Mucosa of rectum (tissue), 2 donors: ENCODE data around the gene ERVH48-1.
"Not testable (repeated sequence)": the region's sequence is repeated elsewhere in the genome, so short reads cannot be mapped to it uniquely, and the experiment has no call there.

Experiments
- H3K27ac ChIP-seq, 2 donors: one replicate each; pipeline ENCODE4 v1.7.0; 2013; ENCODE audit warnings: inconsistent platforms in 2 of 2, low read depth in 2 of 2, low read length in 2 of 2
- H3K27me3 ChIP-seq, 2 donors: one replicate each; pipeline ENCODE4 v1.7.0; 2013; ENCODE audit warnings: low read length in 2 of 2; ENCODE audit not compliant: control insufficient read depth in 2 of 2, insufficient read depth in 2 of 2
- H3K36me3 ChIP-seq, 2 donors: one replicate each; pipeline ENCODE4 v1.7.0; 2013; ENCODE audit warnings: low read length in 2 of 2; ENCODE audit not compliant: control insufficient read depth in 2 of 2, insufficient read depth in 2 of 2
- H3K4me1 ChIP-seq, 2 donors: one replicate each; pipeline ENCODE4 v1.7.0; 2013; ENCODE audit warnings: low read length in 2 of 2, mild to moderate bottlenecking in 1 of 2; ENCODE audit not compliant: control insufficient read depth in 2 of 2, insufficient read depth in 2 of 2
- H3K4me3 ChIP-seq, 2 donors: one replicate each; pipeline ENCODE4 v1.7.0; 2013; ENCODE audit warnings: low read length in 2 of 2
- H3K9ac ChIP-seq, 2 donors: one replicate each; pipeline ENCODE4 v1.7.0; 2013; ENCODE audit warnings: low read length in 2 of 2, low read depth in 1 of 2, mild to moderate bottlenecking in 1 of 2
- H3K9me3 ChIP-seq, 2 donors: one replicate each; pipeline ENCODE4 v1.7.0; 2013; ENCODE audit warnings: low read length in 2 of 2; ENCODE audit not compliant: control insufficient read depth in 2 of 2
- donor health status: healthy.
- donor health status: Normal muscosa, but diverticular disease.

Gene ERVH48-1

DNA sequence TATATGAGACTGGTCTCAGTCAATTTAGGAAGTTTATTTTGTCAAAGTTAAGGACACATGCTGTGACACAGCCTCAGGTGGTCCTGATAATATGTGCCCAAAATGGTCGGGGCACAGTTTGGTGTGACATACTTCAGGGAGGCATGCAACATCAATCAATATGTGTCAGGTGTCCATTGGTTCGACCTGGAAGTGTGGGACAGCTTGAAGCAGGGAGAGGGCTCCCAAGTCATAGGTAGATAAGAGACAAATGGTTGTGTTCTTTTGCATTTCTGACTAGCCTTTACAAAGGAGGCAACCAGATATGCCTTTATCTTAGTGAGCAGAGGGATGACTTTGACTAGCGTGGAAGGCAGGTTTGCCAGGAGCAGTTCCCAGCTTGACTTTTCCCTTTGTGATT lies 4.5 kb upstream of the ERVH48-1 start:
- H3K9ac ChIP-seq, result no peak overlapping the region

DNA sequence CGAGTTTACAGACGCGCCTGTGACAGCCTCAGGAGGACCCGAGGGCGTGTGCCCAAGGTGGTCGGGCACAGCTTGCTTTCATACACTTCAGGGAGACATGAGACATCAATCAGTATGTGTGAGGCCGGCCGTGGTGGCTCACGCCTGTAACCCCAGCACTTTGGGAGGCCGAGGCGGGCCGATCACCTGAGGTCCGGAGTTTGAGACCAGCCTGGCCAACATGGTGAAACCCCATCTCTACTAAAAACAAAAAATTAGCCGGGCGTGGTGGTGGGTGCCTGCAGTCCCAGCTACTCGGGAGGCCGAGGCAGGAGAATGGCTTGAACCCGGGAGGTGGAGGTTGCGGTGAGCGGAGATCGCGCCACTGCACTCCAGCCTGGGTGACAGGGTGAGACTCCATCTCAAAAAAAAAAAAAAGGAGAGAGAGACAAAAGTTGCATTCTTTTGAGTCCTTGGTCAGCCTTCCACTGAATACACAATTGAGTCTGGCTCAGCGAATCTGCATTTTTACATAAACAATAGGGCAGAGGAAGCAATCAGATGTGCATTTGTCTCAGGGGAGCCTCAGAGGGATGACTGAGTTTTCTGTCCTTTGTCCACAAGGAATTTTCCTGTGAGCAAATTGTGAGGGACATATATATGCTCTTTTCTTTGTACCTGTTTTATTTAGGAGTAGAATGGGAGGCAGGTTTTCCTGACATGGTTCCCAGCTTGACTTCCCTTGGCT lies 2.2 kb upstream of the ERVH48-1 start:
- not testable (repeated sequence) for H3K9me3 ChIP-seq, H3K27me3 ChIP-seq, H3K9ac ChIP-seq, H3K4me3 ChIP-seq, H3K36me3 ChIP-seq, H3K4me1 ChIP-seq, H3K27ac ChIP-seq

More for the DNA sequence above, 4.5 kb upstream of the ERVH48-1 start:
- Histone ChIP-seq H3K9me3 (no peaks in the 10 kb centered on the region), H3K4me3 (no peak overlapping the region), H3K27ac (no peak overlapping the region), H3K36me3 (no peaks in the 10 kb centered on the region), H3K27me3 (no peaks in the 10 kb centered on the region), H3K4me1 (no peaks in the 10 kb centered on the region)

DNA sequence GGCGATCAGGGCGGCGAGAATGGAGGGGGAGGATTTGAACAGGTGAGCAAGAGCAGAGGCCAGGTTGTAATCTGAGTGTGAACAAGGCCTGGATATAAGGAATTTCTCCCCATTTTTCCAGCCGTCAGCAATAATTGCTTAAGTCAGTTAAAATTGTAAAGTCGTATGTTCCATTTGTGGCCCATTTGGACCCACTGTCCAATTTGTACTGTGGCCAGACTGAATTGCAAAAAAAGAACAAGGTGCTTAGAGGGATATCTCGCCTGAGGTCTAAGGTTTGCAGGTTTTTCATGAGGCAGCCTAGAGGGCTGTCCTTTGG lies 1.0 kb downstream of the ERVH48-1 start:
- Histone ChIP-seq H3K4me1 (peaks cover 6 to 8% of the 10 kb centered on the region in 2 donors), H3K27me3 (no peaks in the 10 kb centered on the region), H3K9me3 (no peaks in the 10 kb centered on the region), H3K9ac (peak overlapping the region in 1 of 2 donors; percentile 59), H3K4me3 (no peak overlapping the region), H3K27ac (no peak overlapping the region), H3K36me3 (no peaks in the 10 kb centered on the region)

DNA sequence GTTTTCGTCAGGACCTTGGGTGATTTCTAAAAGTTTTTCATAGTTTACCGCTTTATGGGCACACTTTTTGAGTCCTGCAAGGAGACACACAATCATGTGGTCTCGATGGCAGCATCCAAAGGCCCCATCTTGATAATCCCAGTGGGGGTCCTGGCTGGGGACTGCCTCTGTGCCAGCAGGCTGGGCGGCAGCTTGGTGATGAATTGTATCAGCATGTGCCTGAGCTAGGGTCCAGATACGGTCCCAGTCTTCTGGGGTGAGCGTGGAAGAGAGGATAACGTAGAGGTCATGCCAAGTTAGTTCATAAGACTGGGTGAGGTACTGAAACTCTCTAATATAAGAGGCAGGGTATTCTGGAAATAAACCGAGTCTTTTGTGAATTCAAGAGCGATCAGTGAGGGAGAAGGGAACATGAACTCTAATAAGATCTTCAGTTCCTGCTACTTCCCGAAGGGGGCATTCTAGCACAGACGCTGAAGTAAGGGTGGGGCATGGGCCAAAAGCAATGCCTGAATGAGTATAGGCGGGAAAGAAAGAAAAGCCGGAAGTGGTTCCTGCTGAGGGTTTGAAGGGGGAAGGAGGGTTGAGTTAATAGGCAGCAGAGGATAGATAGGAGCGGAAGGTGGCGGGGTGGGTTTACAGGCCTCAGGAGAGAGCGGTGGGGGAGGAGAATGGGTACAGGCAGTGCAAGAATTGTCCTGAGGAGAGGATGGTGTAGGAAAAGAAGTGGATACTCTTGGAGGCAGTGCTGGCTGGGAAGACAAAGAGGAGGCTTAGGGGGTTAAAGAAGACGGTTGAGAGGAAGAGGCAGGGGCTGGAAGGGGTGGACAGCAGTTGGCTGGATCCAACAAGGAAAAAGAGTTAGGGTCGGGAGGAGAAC lies 1.6 kb downstream of the ERVH48-1 start:
- Histone ChIP-seq H3K27me3 (no peaks in the 10 kb centered on the region), H3K36me3 (no peaks in the 10 kb centered on the region), H3K4me1 (peaks cover 6 to 8% of the 10 kb centered on the region in 2 donors), H3K27ac (no peak overlapping the region), H3K9ac (peak overlapping the region in 1 of 2 donors; percentile 59), H3K9me3 (no peaks in the 10 kb centered on the region), H3K4me3 (peak overlapping the region; percentile 48)

DNA sequence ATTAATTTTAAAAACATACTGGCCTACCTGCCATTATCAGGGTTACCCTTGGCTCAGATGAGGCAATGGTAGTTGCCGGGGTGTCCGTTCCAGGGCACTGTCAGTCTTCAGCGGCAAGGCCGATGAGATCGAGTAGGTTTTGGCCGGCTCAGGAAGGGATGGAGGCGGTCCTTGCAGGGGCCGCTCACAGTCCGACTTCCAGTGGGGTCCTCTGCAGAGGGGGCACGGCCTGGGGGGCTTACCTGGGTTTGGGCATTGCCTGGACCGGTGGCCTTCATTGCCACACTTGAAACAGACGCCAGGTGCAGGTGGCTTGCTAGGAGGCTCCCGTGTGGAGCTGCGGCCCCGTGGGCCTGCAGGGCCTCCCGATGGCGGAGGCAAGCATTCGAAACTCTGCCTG lies 2.5 kb downstream of the ERVH48-1 start:
- no peak overlapping the region for H3K9ac ChIP-seq
- H3K4me1 ChIP-seq, result peaks cover 6 to 8% of the 10 kb centered on the region in 2 donors
- no peak overlapping the region for H3K4me3 ChIP-seq
- H3K9me3 ChIP-seq, result no peaks in the 10 kb centered on the region
- no peaks in the 10 kb centered on the region for H3K27me3 ChIP-seq
- no peak overlapping the region for H3K27ac ChIP-seq
- H3K36me3 ChIP-seq, result no peaks in the 10 kb centered on the region

DNA sequence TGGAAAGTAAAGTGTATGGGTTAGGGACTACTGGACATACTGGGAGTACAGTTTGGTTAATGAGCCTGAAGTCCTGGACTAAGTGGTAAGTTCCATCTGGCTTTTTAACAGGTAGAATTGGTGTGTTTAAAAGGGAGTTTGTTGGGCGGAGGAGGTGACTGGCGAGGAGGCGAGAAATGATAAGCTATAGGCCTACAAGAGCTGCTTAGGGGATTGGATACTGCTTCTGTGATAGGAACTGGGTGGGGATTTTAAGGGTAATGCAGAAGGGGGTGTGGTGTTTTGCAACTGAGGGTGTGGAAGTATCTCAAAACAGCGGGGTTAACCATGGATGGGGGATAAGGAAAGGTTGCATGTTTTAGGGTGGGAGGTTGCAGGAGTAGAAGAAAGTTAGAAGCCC lies 3.5 kb downstream of the ERVH48-1 start:
- Histone ChIP-seq H3K27me3 (no peaks in the 10 kb centered on the region), H3K9ac (no peak overlapping the region), H3K4me1 (peaks cover 6 to 8% of the 10 kb centered on the region in 2 donors), H3K9me3 (no peaks in the 10 kb centered on the region), H3K36me3 (no peaks in the 10 kb centered on the region), H3K27ac (no peak overlapping the region), H3K4me3 (no peak overlapping the region)

DNA sequence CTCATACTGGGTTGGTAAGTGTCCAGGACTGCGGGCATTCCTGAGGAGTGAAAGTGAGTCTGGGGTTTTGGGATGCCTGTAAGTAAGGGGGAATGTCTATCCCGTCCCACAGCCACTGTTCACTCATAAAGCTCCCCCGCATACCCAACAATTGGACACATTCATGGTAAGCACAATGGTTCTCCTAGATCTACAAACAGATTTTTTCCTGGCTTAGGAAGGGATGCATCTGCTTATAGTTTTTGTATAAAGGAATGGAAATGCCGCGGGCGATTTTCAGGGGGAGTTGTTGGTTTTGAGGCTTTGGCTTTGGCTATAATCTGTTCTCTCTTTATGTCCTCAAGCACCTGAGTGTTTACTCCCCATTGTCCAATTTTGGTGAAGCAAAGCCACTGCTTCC lies 7.1 kb downstream of the ERVH48-1 start:
- Histone ChIP-seq H3K36me3 (no peaks in the 10 kb centered on the region), H3K27ac (no peak overlapping the region), H3K4me1 (no peaks in the 10 kb centered on the region), H3K9ac (no peak overlapping the region), H3K9me3 (no peaks in the 10 kb centered on the region), H3K4me3 (no peak overlapping the region), H3K27me3 (no peaks in the 10 kb centered on the region)

DNA sequence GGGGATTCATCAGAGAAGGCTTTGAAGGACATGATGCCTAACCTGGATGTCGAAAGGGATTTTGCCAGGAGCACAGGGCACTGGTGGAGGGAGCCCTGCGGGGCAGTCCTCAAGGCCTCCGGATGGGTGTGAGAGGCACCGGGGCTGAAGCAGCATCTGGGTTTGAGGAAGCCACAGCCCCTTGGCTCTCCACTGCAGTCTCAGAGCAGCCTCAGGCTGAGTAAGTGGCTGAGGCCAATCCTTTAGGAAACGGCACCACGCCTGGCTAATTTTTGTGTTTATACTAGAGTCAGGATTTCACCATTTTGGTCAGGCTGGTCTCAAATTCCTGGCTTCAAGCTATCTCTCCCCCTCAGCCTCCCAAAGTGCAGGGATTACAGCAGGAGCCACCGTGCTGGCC lies 12.0 kb downstream of the ERVH48-1 start:
- Histone ChIP-seq H3K9ac (no peak overlapping the region), H3K4me3 (no peak overlapping the region), H3K27ac (no peak overlapping the region), H3K4me1 (no peaks in the 10 kb centered on the region), H3K27me3 (no peaks in the 10 kb centered on the region), H3K36me3 (peaks cover 19 to 23% of the 10 kb centered on the region in 2 donors), H3K9me3 (no peaks in the 10 kb centered on the region)

DNA sequence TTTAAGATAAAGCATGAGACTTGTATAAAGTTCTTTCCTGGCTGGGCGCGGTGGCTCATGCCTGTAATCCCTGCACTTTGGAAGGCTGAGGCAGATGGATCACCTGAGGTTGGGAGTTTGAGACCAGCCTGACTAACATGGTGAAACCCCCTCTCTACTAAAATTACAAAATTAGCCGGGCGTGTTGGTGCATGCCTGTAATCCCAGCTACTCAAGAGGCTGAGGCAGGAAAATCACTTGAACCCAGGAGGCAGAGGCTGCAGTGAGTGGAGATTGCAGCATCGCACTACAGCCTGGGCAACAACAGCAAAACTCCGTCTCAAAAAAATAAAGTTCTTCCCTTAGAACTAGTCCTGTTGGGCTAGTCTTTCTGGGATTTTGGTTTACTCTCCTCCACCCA lies 13.5 kb downstream of the ERVH48-1 start:
- peaks cover 21 to 24% of the 10 kb centered on the region in 2 donors for H3K36me3 ChIP-seq
- H3K4me3 ChIP-seq, H3K9ac ChIP-seq, H3K27me3 ChIP-seq, H3K9me3 ChIP-seq, H3K27ac ChIP-seq, H3K4me1 ChIP-seq: not testable (repeated sequence)

DNA sequence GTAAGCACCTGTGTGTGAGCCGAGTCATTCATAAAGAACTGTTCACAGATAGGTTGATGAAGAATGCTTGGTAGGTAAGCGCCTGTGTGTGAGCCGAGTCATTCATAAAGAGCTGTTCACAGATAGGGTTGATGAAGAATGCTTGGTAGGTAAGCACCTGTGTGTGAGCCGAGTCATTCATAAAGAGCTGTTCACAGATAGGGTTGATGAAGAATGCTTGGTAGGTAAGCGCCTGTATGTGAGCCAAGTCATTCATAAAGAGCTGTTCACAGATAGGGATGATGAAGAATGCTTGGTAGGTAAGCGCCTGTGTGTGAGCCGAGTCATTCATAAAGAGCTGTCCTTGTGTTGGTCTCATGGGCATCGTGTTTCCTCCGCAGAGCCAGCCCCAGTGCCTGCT lies 16.9 kb downstream of the ERVH48-1 start:
- H3K36me3 ChIP-seq, result peaks cover 46 to 51% of the 10 kb centered on the region in 2 donors
- not testable (repeated sequence) for H3K9me3 ChIP-seq, H3K27me3 ChIP-seq, H3K27ac ChIP-seq, H3K4me3 ChIP-seq, H3K9ac ChIP-seq, H3K4me1 ChIP-seq
